ENCODE data around the gene C11orf58. TPM values are rescaled to one million over a fixed set of nuclear protein-coding genes. Genes with fewer than 3 reads are reported as not detected.
A peak's percentile ranks its signal among the peaks of the same experiment; 100 is the strongest.

C11orf58 gene
- polyA plus RNA-seq, 3 donors = 44.8 to 102 (median 94.5) TPM

GRCh38 chr11:16806791-16807190 lies 68.3 kb downstream of the C11orf58 start:
- H3K4me1 Mint-ChIP-seq = peaks cover 66% of the 10 kb centered on the region
- Histone ChIP-seq H3K79me2 (ENCODE audit: insufficient read depth, low read length) (no peaks in the 10 kb centered on the region), H3K4me2 (replicated peaks; ENCODE audit: extremely low read depth, low read length, poor library complexity, severe bottlenecking) (peak overlapping the region; percentile 57), H3K9me3 (replicated peaks in 1 of 2; ENCODE audit: control insufficient read depth in 1 of 2, insufficient read depth in 1 of 2, low read length in 2 of 2) (no peaks in the 10 kb centered on the region), H3K4me1 (ENCODE audit: control insufficient read depth in 1 of 2, insufficient read depth in 2 of 2, low read length in 2 of 2) (peaks cover 60 to 61% of the 10 kb centered on the region in 2 donors), H4K20me1 (ENCODE audit: insufficient read depth, low read length) (no peaks in the 10 kb centered on the region), H3K36me3 (replicated peaks in 1 of 2; ENCODE audit: control insufficient read depth in 1 of 2, insufficient read depth in 2 of 2, low read length in 2 of 2) (no peaks in the 10 kb centered on the region), H3K9ac (ENCODE audit: insufficient read depth, low read length, poor library complexity, severe bottlenecking) (no peak overlapping the region), H3K27ac (ENCODE audit: low read depth in 1 of 2, low read length in 2 of 2) (peak overlapping the region; percentile 74 to 75), H3K4me3 (replicated peaks in 1 of 3; ENCODE audit: low read depth in 2 of 3, low read length in 3 of 3) (peak overlapping the region in 1 of 3 experiments; percentile 29), H2AFZ (ENCODE audit: insufficient read depth, low read depth, low read length, poor library complexity, severe bottlenecking) (no peak overlapping the region), H3K27me3 (ENCODE audit: control insufficient read depth in 2 of 2, insufficient read depth in 2 of 2, low read length in 2 of 2) (no peaks in the 10 kb centered on the region)
- WGBS (ENCODE audit: insufficient coverage) = 43% methylated on average over 11 of the region's 11 CpGs
- H3K9me3 Mint-ChIP-seq = no peaks in the 10 kb centered on the region
- TF ChIP-seq, protein P1, sequence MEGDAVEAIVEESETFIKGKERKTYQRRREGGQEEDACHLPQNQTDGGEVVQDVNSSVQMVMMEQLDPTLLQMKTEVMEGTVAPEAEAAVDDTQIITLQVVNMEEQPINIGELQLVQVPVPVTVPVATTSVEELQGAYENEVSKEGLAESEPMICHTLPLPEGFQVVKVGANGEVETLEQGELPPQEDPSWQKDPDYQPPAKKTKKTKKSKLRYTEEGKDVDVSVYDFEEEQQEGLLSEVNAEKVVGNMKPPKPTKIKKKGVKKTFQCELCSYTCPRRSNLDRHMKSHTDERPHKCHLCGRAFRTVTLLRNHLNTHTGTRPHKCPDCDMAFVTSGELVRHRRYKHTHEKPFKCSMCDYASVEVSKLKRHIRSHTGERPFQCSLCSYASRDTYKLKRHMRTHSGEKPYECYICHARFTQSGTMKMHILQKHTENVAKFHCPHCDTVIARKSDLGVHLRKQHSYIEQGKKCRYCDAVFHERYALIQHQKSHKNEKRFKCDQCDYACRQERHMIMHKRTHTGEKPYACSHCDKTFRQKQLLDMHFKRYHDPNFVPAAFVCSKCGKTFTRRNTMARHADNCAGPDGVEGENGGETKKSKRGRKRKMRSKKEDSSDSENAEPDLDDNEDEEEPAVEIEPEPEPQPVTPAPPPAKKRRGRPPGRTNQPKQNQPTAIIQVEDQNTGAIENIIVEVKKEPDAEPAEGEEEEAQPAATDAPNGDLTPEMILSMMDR (IDR thresholded peaks at IDR 0.05) = no peak
- intact Hi-C loops (cut with micrococcal nuclease) = no loop called here
- peak overlapping the region; percentile 75 to 93 (median 85) for H3K27ac Mint-ChIP-seq
- H3K27me3 Mint-ChIP-seq (ENCODE audit: low read depth in 3 of 3) = peaks cover 0 to 3% (median 2%) of the 10 kb centered on the region in 3 donors
- peak overlapping the region in 1 of 2 donors; percentile 77 for H3K4me3 Mint-ChIP-seq
- no peak for DNase-seq
- H3K36me3 Mint-ChIP-seq = peaks cover 0 to 2% of the 10 kb centered on the region in 2 donors

DNA sequence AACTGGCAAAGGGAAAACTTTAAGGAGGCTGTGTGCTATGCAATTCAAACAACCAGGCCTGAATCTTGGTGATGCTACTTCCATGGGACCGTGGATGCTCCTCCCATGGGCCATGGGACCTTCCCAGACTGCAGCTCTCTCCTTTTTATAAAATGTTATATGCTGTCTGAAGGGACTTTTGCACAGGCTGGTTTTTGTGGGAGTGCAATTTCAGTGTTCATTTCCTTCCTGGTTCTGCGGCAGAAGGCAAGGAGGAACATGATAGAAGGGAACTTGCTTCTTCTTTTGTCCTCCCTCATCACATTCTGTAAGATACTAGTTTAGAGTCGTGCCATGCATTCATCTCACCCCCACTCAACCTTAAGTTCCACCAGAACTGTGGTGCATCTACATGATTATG lies 68.9 kb downstream of the C11orf58 start:
- TF ChIP-seq, protein P1 (IDR thresholded peaks at IDR 0.05) = no peak
- H3K27me3 Mint-ChIP-seq (ENCODE audit: low read depth in 3 of 3) = peaks cover 0 to 3% (median 2%) of the 10 kb centered on the region in 3 donors
- intact Hi-C loops (cut with micrococcal nuclease) = no loop called here
- peak overlapping the region in 1 of 2 donors; percentile 77 for H3K4me3 Mint-ChIP-seq
- no peaks in the 10 kb centered on the region for H3K9me3 Mint-ChIP-seq
- Histone ChIP-seq H3K4me2 (replicated peaks; ENCODE audit: extremely low read depth, low read length, poor library complexity, severe bottlenecking) (peak overlapping the region; percentile 57), H3K4me3 (replicated peaks in 1 of 3; ENCODE audit: low read depth in 2 of 3, low read length in 3 of 3) (peak overlapping the region in 1 of 3 experiments; percentile 29), H3K9ac (ENCODE audit: insufficient read depth, low read length, poor library complexity, severe bottlenecking) (no peak overlapping the region), H3K27ac (ENCODE audit: low read depth in 1 of 2, low read length in 2 of 2) (peak overlapping the region; percentile 74 to 75), H3K9me3 (replicated peaks in 1 of 2; ENCODE audit: control insufficient read depth in 1 of 2, insufficient read depth in 1 of 2, low read length in 2 of 2) (no peaks in the 10 kb centered on the region), H3K4me1 (ENCODE audit: control insufficient read depth in 1 of 2, insufficient read depth in 2 of 2, low read length in 2 of 2) (peaks cover 60 to 62% of the 10 kb centered on the region in 2 donors), H4K20me1 (ENCODE audit: insufficient read depth, low read length) (no peaks in the 10 kb centered on the region), H3K79me2 (ENCODE audit: insufficient read depth, low read length) (no peaks in the 10 kb centered on the region), H2AFZ (ENCODE audit: insufficient read depth, low read depth, low read length, poor library complexity, severe bottlenecking) (no peak overlapping the region), H3K27me3 (ENCODE audit: control insufficient read depth in 2 of 2, insufficient read depth in 2 of 2, low read length in 2 of 2) (no peaks in the 10 kb centered on the region), H3K36me3 (replicated peaks in 1 of 2; ENCODE audit: control insufficient read depth in 1 of 2, insufficient read depth in 2 of 2, low read length in 2 of 2) (no peaks in the 10 kb centered on the region)
- peak overlapping the region; percentile 75 to 93 (median 85) for H3K27ac Mint-ChIP-seq
- peaks cover 70% of the 10 kb centered on the region for H3K4me1 Mint-ChIP-seq
- peaks cover 0 to 2% of the 10 kb centered on the region in 2 donors for H3K36me3 Mint-ChIP-seq
- 0% methylated on average over 1 of the region's 3 CpGs for WGBS (ENCODE audit: insufficient coverage)
- peak; percentile 55 to 66 (median 60) for DNase-seq

Data from CD14-positive monocyte (primary cell).